Motor neuron (in vitro differentiated cells): ENCODE data around the gene CBX2. TPM values are rescaled to one million over a fixed set of nuclear protein-coding genes. Genes with fewer than 3 reads are reported as not detected.

Experiments
- ATAC-seq, 8 experiments: fragments of 200-7000 bp; cut with Tn5 transposase; replicated peaks in 6 of 8; 2 replicates each; pipeline ENCODE4 v1.8.0; 2021; ENCODE audit warnings: mild to moderate bottlenecking in 8 of 8, moderate library complexity in 8 of 8
- H3K27ac ChIP-seq, 2 donors: fragments of 250-450 bp; sonication (Bioruptor Pico); 2 replicates each; pipeline ENCODE4 v1.9.0; 2021; ENCODE audit warnings: antibody characterized with exemption in 2 of 2, mild to moderate bottlenecking in 2 of 2, moderate library complexity in 1 of 2
- H3K4me1 ChIP-seq, 2 donors: fragments of 250-450 bp; sonication (Bioruptor Pico); replicated peaks in 1 of 2; 2 replicates each; pipeline ENCODE4 v1.6.1; 2021; ENCODE audit warnings: antibody characterized with exemption in 2 of 2, mild to moderate bottlenecking in 2 of 2, moderate library complexity in 1 of 2
- H3K4me3 ChIP-seq, 5 donors: fragments of 250-450 bp; sonication (Bioruptor Pico); 2 replicates each; pipeline ENCODE4 v1.9.0; 2021; ENCODE audit warnings: antibody characterized with exemption in 5 of 5, mild to moderate bottlenecking in 5 of 5, moderate library complexity in 4 of 5
- WGBS, 10 experiments: fragments of 450-650 bp; shearing (Covaris generic); methylation state at CpG; one replicate each; pipeline ENCODE4 v1.0.0; 2022; 5-methylcytosine and 5-hydroxymethylcytosine counted together
- in situ Hi-C, 9 experiments: fragments of 400-800 bp; cut with MboI; loops; one replicate each; pipeline ENCODE4 v1.15.0; 2021; ENCODE audit warnings: low sequenced_read_pairs in 9 of 9, low pct_unique_long_range_greater_than_20kb in 2 of 9; ENCODE audit not compliant: unreplicated experiment in 9 of 9
- total RNA-seq, 8 experiments: library from RNA; unstranded; fragments of 300-600 nt; gene quantifications; 2 replicates each; pipeline versions ENCODE4 v1.2.3 to v1.2.4, GENCODE V29; 2022

The CBX2 gene
- total RNA-seq = 10 to 100 TPM in 6 of 8 experiments, 1 to 10 TPM in 2; 3.1 to 42.7 (median 14.9) TPM

DNA sequence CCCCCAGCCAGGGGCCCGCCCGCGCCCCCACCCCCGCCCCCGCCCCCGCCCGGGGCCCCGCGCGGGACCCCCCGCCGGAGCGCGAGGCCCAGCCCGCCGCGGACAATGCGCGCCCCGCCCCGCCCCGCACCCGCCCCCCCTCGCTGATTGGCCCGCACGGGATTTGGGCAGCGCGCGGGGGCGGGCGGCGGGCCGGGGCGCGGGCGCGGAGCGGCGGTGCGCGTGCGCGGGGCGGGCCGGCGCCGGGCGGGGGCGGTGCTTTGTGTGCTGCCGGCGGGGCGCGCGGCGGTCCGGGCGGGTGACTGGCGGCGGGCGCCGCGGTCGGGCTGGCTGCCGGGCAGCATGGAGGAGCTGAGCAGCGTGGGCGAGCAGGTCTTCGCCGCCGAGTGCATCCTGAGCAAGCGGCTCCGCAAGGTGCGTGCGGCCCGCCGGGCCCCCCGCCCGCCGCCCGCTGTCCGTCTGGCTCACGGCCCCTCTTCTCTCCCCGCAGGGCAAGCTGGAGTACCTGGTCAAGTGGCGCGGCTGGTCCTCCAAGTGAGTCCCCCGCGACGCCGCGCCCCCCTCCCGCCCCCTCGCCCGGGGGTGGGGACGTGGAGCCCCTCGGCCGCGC is at the start of gene CBX2:
Gene CBX2 (plus strand): TSS at position 255 of the 610 bp plus-strand sequence. CDS start 88 bp downstream, at position 343.
- in situ Hi-C loops = no loop called here
- peak; percentile 73 to 82 (median 79) for ATAC-seq
- Histone ChIP-seq H3K4me1 (peaks cover 19 to 29% of the 10 kb centered on the region in 2 donors), H3K4me3 (peak within 1 kb of the TSS; percentile 70 to 90 (median 73)), H3K27ac (peak within 1 kb of the TSS; percentile 64 to 74)
- no CpG with 5 or more reads among the region's 96 CpGs for WGBS, 10 experiments

DNA sequence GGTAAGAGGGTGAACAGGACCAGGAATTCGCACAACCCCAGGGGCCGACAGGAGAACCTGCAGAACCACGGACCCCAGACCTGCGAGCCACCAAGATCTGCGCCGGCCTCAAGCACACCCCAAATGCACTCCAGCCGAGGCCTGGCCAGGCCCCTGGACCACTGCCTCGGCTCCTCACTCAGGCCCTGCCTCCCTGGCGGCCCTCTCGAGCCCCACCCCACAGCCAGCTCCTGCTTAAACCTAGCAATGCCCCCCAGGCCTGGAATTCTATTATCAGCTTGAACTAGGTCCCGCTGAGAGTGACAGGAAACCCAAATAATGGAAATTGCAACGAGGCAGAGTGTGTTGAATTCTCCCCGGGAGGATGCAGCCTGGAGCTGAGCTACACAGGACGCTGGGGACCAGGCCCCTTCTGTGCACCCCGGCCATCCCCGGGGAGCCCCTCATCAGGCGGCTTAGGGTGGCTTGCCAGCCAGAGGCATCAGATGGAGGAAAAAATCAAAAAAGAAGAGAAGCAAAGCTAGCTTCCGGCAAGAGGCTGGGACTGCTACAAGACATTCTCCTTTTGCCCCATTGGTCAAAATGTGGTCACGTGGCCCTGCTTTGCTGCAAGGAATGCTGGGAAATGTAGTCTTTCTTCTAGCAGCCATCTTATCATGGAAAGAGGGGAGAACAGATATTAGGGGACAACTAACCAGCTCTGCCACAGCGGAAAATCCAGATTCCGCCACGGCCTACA is 49.6 kb upstream of the CBX2 start:
- in situ Hi-C loops = no loop called here
- Histone ChIP-seq H3K27ac (peak overlapping the region; percentile 8 to 81), H3K4me1 (peaks cover 11 to 15% of the 10 kb centered on the region in 2 donors), H3K4me3 (peak overlapping the region in 3 of 5 donors; percentile 1 to 26 (median 11))
- 0 to 44% (median 0%) methylated on average over 1 to 8 of the region's 22 CpGs; no CpG with 5 or more reads in 5 of the 10 experiments for WGBS, 10 experiments
- ATAC-seq = peak; percentile 69 to 94 (median 76)

DNA sequence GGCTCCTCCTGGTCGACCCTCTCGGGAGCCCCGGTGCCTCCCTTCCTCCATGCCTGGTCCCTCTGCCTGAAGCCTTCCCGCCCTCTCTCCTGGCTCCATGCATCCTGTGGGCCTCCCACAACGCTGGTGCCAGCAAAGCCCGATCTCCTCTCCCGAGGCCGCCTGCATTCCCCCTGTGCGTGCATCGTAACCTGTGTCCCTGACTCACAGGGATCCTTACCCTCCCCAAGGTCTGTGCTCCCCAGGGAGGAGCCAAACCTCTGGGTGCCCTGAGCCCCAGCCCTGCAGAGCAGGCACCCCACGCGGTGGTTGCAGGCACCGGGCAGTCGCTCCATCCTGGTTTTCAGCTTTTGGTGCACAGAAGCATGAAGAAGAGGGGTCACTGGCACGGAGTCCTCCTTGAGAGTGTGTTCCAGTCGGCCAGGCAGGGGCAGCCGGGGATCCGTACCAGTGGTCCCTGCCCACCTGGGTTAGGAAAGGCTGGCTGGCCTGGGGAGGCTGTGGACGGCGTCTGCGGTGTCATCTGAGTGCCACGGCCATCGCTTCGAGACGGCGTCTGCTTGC is 49.0 kb upstream of the CBX2 start:
- peak in 6 of 8 experiments; percentile 30 to 59 (median 40) for ATAC-seq
- 0 to 90% (median 29%) methylated on average over 3 to 5 of the region's 26 CpGs; no CpG with 5 or more reads in 7 of the 10 experiments for WGBS, 10 experiments
- peaks cover 11 to 15% of the 10 kb centered on the region in 2 donors for H3K4me1 ChIP-seq
- in situ Hi-C loops = no loop called here
- peak overlapping the region in 1 of 2 donors; percentile 8 for H3K27ac ChIP-seq
- no peak overlapping the region for H3K4me3 ChIP-seq

DNA sequence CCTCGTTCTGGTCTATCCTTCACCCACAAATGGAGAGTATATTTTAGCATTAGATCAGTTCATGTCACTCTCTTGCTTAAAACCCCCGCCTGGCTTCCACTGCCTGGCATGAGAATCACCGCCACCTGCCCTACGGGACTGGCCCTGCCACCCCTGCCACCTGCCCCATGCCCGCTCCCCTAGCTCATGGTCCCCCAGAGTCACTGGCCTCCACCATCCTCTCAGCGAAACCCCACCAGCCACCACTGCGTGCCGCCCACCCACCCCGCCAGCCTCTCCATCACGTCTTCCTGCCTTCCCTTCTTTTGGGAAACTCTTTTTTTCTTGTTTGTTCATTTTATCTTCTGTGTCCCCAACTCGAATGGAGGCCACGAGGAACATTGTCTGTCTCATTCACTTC is 48.2 kb upstream of the CBX2 start:
- in situ Hi-C loops = no loop called here
- no peak for ATAC-seq
- Histone ChIP-seq H3K4me3 (no peak overlapping the region), H3K27ac (no peak overlapping the region), H3K4me1 (peaks cover 11 to 15% of the 10 kb centered on the region in 2 donors)
- WGBS, 10 experiments = 0 to 100% (median 10%) methylated on average over 1 to 2 of the region's 12 CpGs; no CpG with 5 or more reads in 5 of the 10 experiments

DNA sequence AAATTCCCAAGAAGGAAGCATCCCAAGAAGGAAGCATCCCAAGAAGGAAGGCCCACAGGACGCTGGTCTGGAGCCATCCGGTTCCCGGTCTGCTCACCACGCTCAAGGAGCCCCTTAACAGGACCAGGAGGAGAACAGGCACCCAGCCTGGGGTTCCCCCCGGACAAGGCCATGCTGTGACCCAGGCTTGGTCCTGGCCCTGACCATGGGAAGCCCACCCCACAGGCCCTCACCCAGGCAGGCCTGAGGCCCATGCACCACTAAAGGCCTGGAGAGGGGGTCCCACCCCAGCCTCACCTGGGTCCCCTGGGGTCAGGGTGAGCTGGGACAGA is 47.5 kb upstream of the CBX2 start:
- peaks cover 11 to 15% of the 10 kb centered on the region in 2 donors for H3K4me1 ChIP-seq
- no peak overlapping the region for H3K4me3 ChIP-seq
- 100% methylated on average over 1 of the region's 5 CpGs; no CpG with 5 or more reads in 9 of the 10 experiments for WGBS, 10 experiments
- no peak overlapping the region for H3K27ac ChIP-seq
- peak in 2 of 8 experiments; percentile 1 to 5 for ATAC-seq
- in situ Hi-C loops = no loop called here

DNA sequence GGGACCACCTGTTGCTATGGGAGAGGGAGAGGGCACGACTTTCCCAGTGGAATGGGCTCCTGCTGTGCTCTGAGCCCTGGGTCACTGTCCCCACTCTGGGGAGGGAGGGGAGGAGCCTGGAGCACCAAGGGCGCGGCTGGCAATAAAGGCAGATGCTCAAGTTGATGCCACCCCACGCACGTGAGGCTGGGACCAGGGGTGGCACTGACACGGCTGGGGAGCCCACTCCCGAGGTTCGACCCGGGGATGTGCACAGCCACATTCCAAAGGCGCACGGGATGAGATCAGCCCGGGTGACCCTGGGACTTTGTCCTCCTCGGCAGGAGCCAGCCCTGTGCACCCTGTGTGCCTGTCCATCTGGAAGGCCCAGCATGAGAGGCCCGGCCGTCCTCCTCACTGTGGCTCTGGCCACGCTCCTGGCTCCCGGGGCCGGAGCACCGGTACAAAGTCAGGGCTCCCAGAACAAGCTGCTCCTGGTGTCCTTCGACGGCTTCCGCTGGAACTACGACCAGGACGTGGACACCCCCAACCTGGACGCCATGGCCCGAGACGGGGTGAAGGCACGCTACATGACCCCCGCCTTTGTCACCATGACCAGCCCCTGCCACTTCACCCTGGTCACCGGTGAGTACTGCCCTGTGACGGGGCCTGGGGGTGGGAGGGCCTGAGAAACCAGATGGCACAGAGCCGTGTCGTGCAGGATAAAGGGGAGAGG is 47.0 kb upstream of the CBX2 start, which contains the start of gene ENPP7:
Gene ENPP7 (plus strand): TSS at position 175 of the 715 bp plus-strand sequence. CDS start 197 bp downstream, at position 372.
- in situ Hi-C loops = no loop called here
- WGBS, 10 experiments = 60 to 100% (median 72%) methylated on average over 1 to 6 of the region's 33 CpGs; no CpG with 5 or more reads in 7 of the 10 experiments
- peak in 3 of 8 experiments; percentile 2 to 11 (median 3) for ATAC-seq
- H3K27ac ChIP-seq = no peak within 1 kb of the TSS
- no peak within 1 kb of the TSS for H3K4me3 ChIP-seq
- peaks cover 11 to 15% of the 10 kb centered on the region in 2 donors for H3K4me1 ChIP-seq

DNA sequence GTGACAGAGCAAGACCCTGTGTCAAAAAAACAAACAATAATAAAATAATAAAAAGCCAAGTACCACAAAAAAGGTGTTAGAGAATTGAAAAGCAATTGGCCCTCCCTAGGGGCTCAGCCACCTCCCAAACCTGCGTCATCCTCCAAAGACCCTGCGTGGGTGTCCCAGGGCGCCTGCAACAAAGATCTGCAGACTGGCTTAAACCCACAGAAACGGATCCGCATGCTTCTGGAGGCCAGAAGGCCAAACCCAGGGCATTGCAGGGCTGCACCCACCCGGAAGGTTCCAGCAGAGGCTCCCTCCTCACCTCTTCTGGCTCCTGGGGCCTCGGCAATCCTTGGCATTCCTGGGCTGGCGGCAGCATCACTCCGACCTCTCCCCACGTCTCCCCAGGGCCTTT is 45.7 kb upstream of the CBX2 start:
- ATAC-seq = no peak
- Histone ChIP-seq H3K4me3 (no peak overlapping the region), H3K4me1 (peaks cover 11 to 15% of the 10 kb centered on the region in 2 donors), H3K27ac (no peak overlapping the region)
- in situ Hi-C loops = no loop called here
- WGBS, 10 experiments = 65 to 93% (median 83%) methylated on average over 1 to 8 of the region's 10 CpGs; no CpG with 5 or more reads in 5 of the 10 experiments

DNA sequence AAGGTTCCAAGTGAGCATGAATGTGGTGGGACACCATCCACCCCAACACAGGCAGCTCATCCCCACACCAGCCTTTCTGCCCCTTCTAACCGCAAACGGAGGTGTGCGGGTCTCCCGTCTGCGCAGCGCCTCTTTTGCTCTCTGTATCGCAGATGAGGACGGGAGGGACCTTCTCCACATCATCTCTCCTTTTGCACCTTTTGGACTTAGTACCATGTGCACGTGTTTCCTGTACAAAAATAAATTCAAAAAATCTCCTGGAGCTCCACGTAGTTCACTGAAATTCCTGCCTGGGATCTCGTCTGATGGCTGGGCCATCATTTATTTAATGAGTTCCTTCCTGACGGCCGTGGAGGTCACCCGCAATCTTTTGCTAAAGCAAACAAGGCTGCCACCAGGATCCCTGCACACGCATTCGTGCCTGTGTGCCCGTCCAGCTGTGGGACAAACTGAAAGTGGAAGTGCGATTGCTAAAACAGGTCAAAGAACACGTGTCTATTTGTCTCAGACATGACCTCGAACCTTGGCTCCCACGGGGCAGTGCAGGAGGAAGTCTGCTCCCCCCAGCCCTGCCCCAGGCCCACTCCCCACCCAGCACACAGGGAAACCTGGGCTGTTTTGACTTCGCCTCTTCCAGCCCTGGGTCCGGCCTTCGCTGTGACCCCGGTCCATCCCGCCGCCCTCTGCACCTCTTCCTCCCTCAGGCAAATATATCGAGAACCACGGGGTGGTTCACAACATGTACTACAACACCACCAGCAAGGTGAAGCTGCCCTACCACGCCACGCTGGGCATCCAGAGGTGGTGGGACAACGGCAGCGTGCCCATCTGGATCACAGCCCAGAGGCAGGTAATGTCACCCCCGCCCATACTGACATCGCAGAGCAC is 44.9 kb upstream of the CBX2 start:
- ATAC-seq = no peak
- Histone ChIP-seq H3K4me1 (peaks cover 9 to 12% of the 10 kb centered on the region in 2 donors), H3K4me3 (no peak overlapping the region), H3K27ac (no peak overlapping the region)
- in situ Hi-C loops = no loop called here
- WGBS, 10 experiments = 60 to 95% (median 68%) methylated on average over 1 to 9 of the region's 35 CpGs; no CpG with 5 or more reads in 4 of the 10 experiments

DNA sequence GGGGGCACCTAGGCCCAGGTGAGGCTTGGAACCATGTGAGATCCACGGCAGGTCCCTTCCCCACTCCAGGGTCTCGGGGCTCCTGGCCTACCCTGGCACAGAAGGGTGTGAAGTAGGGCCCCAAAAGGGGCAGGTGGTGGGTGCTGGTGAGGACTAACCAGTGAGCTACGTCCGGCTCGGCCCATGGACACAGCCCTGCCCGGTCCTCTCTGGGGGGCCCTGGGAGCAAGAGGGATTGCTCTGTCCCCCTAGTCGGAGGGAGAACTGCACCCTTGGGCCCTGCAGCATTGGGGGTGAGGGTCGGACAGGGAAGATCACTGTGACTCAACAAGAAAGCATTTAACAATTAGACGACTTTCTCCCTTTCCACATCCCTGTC is 44.3 kb upstream of the CBX2 start:
- Histone ChIP-seq H3K27ac (no peak overlapping the region), H3K4me3 (no peak overlapping the region), H3K4me1 (peaks cover 5 to 10% of the 10 kb centered on the region in 2 donors)
- ATAC-seq = peak in 1 of 8 experiments; percentile 1
- in situ Hi-C loops = no loop called here
- 43 to 93% methylated on average over 1 to 3 of the region's 9 CpGs; no CpG with 5 or more reads in 8 of the 10 experiments for WGBS, 10 experiments

DNA sequence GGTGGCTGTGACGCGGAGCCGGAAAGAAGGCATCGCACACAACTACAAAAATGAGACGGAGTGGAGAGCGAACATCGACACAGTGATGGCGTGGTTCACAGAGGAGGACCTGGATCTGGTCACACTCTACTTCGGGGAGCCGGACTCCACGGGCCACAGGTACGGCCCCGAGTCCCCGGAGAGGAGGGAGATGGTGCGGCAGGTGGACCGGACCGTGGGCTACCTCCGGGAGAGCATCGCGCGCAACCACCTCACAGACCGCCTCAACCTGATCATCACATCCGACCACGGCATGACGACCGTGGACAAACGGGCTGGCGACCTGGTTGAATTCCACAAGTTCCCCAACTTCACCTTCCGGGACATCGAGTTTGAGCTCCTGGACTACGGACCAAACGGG is 42.9 kb upstream of the CBX2 start:
- in situ Hi-C loops = no loop called here
- H3K4me1 ChIP-seq = peaks cover 7 to 16% of the 10 kb centered on the region in 2 donors
- ATAC-seq = no peak
- no peak overlapping the region for H3K27ac ChIP-seq
- H3K4me3 ChIP-seq = no peak overlapping the region
- 90 to 100% (median 97%) methylated on average over 2 to 9 of the region's 32 CpGs; no CpG with 5 or more reads in 5 of the 10 experiments for WGBS, 10 experiments

DNA sequence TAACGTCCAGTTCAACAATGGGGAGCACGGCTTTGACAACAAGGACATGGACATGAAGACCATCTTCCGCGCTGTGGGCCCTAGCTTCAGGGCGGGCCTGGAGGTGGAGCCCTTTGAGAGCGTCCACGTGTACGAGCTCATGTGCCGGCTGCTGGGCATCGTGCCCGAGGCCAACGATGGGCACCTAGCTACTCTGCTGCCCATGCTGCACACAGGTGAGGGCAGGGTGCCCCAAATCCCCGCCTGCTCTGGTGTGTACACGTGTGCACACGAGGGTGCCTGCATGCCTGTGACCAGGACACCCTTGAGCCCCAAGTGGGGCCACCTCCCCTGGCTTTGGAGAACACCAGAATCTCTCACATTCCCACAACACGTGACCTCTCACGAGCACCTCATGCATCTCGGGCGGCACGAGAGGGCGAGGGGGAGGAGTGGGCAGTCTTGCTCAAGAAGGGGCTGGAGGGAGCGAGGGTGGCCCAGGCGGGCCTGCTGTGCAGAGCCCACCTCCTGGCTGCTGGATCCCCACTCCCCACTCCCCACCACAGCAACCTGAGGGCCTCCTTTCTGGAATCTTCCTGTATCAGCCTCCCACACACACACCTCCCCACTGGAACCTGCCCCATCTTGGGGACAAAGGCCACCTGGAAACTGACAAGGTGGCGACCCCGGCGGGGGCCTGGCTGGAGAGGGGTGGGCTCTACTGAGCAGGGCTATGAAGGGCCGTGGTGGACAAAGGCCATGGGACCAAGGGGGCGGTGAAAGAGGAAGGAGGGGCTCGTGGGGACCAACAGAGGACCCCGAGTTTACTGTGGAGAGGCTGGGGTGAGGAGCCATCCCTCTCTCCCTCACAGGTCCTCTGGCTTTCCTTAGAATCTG is 40.7 kb upstream of the CBX2 start:
- peaks cover 21 to 36% of the 10 kb centered on the region in 2 donors for H3K4me1 ChIP-seq
- no peak overlapping the region for H3K4me3 ChIP-seq
- no peak for ATAC-seq
- no peak overlapping the region for H3K27ac ChIP-seq
- 66 to 100% (median 87%) methylated on average over 1 to 12 of the region's 30 CpGs; no CpG with 5 or more reads in 3 of the 10 experiments for WGBS, 10 experiments
- in situ Hi-C loops = no loop called here
